Vein endothelial cell (primary cell): ENCODE data around the gene IFNLR1. TPM values are rescaled to one million over a fixed set of nuclear protein-coding genes. Genes with fewer than 3 reads are reported as not detected.

Experiments used
- total RNA-seq: library from RNA; depleted of rRNA; stranded (reverse); fragments of >200 nt; gene quantifications from 2 replicates; pipeline ENCODE4 v1.2.3, GENCODE V29; 2012

IFNLR1 gene
- not detected in 2 replicates for total RNA-seq

GRCh38 chr1:24186993-24187790 is at the start of gene IFNLR1:
Gene IFNLR1, minus strand, starts transcription at chr1:24187289. Its CDS starts 41 bp downstream, at chr1:24187248.

GRCh38 chr1:24142546-24143534 is 44.2 kb downstream of the IFNLR1 start, which contains the start of gene IL22RA1:
Gene IL22RA1, minus strand, starts transcription at chr1:24143140. Its CDS starts 58 bp downstream, at chr1:24143082.

GRCh38 chr1:24111996-24112779 is 74.9 kb downstream of the IFNLR1 start, which contains the start of gene MYOM3:
Gene MYOM3, minus strand, starts transcription at chr1:24112135. Its CDS starts 3,499 bp downstream, at chr1:24108636.

Other genes with a start within 250 kb of the IFNLR1 start
- gene PNRC2, start 227.5 kb downstream of the IFNLR1 start, total RNA-seq, result 88.2 and 131 TPM in 2 replicates
- 84.3 and 103 TPM in 2 replicates for gene SRSF10, start 207.0 kb downstream of the IFNLR1 start, total RNA-seq
- gene MYOM3, start 75.2 kb downstream of the IFNLR1 start, total RNA-seq, result under 0.01 TPM in 1 of 2 replicates, not detected in the other
- not detected in 2 replicates for gene IL22RA1, start 44.1 kb downstream of the IFNLR1 start, total RNA-seq
- gene GRHL3, start 132.1 kb upstream of the IFNLR1 start, total RNA-seq, result not detected in 2 replicates
- gene STPG1, start 226.5 kb upstream of the IFNLR1 start, total RNA-seq, result 3.5 and 4.6 TPM in 2 replicates
- gene NIPAL3, start 228.5 kb upstream of the IFNLR1 start, total RNA-seq, result 14.2 and 22.9 TPM in 2 replicates